GM21526 (cell line): Measurements from ENCODE around the gene CDC25B.

ENCODE experiments used
- ATAC-seq: cut with Tn5 transposase; IDR thresholded peaks from one replicate; pipeline ENCODE4 v1.9.1; 2021; ENCODE audit warnings: moderate library complexity; ENCODE audit not compliant: unreplicated experiment, low FRiP score

CDC25B gene

GRCh38 chr20:3763671-3764601 is 32.2 kb upstream of the CDC25B start:
- no peak for ATAC-seq

DNA sequence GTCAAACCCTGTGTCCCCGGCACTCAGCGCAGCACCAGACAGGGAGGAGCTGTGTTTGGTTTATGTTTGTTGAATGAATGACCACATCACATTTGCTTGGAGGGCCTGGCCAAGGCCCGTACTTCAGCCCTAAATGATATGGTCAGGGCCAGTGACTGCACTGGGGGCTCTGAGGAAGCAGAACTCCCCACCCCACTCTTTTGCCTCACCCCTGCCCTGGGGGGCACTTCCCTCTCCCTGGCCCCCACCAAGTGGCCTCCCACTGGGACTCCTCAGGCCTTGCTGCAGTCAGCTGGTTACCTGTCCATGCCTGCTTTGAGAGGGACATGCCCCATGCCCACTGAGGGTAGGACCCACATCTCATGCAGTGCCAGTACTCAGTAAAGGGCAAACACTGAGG is 31.5 kb upstream of the CDC25B start:
- ATAC-seq = no peak

GRCh38 chr20:3765171-3765882 is 30.8 kb upstream of the CDC25B start:
- no peak for ATAC-seq

- no peak for ATAC-seq
These were observed 29.5 kb upstream of the CDC25B start for GRCh38 chr20:3766422-3767109.

GRCh38 chr20:3767110-3767426 is 29.0 kb upstream of the CDC25B start:
- ATAC-seq = no peak

DNA sequence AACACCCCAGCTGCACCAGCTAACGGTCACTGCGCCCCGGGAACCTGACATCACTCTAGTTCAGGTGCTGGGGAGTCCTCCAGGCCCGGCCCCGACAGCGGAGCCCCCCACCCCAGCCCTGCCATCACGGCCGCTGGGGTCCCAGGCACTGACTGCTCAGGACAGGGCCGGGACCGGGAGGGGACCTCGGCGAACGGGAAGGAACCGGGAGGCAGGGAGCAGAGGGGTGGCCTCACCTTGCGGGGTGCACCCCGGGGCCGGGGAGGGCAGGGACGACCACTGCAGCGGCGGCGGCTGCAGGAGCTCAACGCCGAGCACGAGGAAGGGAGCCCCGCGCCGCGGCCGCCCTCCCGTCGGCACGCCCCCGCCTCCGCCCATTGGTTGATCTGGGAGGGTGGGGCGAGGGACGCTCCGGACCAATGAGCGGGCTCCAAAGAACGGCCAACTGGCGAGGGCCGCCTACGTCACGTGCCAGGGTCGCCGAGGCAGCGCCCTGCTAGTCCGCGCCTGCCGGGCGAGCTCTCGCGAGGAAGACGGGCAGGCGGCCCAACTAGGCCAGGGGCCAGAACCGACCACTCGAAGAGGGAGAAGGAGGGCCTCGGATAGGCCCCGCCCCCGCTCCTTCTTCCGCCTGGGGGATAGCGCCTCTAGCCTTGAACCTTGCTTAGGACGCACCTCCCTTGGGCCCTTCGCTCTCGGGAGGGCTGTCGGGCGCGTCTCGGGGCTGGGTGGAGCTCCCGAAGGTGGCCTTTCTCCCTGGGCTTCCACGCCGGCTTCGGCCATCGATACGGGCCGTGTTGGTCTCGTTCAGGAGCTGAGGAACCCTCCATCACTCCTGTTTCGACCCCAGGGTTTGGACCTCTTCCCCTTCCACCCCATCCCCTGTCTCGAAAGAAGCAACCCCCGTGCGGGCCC is 28.4 kb upstream of the CDC25B start, which contains the start of gene ADISSP:
Gene ADISSP (minus strand): TSS at position 327 of the 915 bp plus-strand sequence. CDS start 7,653 bp downstream, outside the sequence.
- peak; percentile 89 for ATAC-seq

DNA sequence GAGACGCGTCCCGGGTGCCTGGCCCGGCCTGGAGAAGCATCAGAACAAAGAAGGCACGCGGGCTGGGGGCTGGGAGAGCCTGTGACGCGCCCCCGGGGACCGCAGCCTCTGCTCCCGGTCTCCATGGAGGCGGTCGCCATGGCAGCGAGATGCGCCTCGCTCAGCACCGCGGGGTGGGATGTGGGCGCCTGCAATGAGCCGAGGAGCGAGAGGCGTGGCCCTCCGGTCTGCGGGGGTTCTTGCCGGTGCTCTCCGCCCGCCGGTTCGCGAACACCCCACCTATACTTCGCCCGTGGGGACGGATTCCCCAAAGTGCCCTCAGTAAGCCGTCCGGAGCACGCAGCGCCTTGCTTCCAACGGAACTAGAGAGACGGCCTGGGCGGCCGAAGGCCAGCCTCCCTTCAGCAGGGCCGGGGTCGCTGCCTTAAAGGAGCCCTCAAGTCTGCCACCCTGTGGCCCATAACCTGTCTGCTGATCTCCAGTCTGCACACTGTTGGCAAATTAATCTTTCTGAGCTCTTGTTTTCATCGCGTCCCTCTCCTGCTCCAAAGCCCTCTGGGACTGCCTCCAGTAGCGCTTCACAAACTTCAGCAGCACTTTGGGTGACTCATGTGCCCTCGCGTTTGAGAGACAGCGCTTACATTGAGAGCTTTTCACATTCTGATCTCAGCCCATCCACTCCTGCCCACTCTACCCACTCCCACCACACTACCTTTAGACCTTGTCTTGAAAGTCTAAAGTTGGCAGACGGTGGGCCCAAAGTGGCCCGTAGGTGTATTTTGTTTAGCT is 27.6 kb upstream of the CDC25B start:
- ATAC-seq = peak; percentile 30

DNA sequence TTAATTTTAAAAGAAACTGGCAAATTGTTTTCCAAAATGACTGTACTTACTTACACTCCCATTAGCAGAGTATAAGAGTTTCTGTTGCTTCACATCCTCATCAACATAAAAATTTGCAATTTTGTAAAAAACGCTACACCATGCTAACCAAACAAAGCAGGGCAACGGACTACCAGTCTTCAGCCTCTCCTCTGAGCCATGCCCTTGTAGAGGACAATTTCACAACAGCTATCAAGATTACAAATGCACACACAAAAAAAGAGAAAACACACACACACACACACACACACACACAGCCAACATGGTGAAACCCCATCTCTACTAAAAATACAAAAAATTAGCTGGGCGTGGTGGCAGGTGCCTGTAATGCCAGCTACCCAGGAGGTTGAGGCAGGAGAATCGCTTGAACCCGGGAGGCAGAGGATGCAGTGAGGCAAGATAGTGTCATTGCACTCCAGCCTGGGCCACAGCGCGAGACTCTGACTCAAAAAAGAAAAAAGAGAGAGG is 24.5 kb upstream of the CDC25B start:
- ATAC-seq = no peak

DNA sequence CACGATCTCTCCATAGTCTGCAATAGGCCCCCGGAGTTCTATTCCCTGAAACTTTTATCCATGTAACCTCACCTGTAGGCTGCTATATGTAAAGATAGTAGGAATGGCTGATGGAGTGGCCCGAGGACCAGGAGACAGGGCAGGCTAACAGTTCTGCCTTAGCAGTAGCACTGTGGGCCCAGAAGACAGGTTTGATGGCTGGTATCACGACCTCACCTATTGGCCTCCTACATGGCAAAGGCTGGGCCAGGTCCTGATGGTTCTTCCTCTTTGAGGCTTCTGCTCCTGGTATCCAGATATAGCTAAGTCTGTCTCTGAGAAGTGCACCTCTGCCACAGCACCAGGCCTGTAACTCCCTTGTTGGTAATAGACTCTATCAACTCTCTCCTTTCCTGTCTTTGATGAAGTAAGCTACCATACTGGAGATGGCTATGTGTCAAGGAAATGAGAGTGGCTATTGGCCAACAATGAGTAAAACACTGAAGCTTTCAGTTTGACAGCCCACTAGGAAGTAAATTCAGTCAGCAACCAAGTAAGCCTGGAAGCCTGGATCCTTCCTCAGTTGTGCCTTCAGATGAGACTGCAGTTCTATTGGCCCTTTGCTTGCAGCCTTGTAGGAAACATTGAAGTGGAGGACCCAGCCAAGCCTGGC is 20.5 kb upstream of the CDC25B start:
- ATAC-seq = no peak

- ATAC-seq = no peak
These were observed 18.8 kb upstream of the CDC25B start for GRCh38 chr20:3777381-3777715.

GRCh38 chr20:3777716-3778629 is 18.1 kb upstream of the CDC25B start:
- ATAC-seq = no peak

- ATAC-seq = no peak
These were observed 17.1 kb upstream of the CDC25B start for GRCh38 chr20:3778976-3779375.

GRCh38 chr20:3781153-3781910 is 14.8 kb upstream of the CDC25B start, which contains the start of gene SPEF1:
TSS of gene SPEF1 (minus strand) at chr20:3781448. CDS start at chr20:3781287, 161 bp downstream.
- no peak for ATAC-seq

GRCh38 chr20:3782597-3782996 is 13.5 kb upstream of the CDC25B start:
- no peak for ATAC-seq

GRCh38 chr20:3783068-3783489 is 13.0 kb upstream of the CDC25B start:
- ATAC-seq = no peak

DNA sequence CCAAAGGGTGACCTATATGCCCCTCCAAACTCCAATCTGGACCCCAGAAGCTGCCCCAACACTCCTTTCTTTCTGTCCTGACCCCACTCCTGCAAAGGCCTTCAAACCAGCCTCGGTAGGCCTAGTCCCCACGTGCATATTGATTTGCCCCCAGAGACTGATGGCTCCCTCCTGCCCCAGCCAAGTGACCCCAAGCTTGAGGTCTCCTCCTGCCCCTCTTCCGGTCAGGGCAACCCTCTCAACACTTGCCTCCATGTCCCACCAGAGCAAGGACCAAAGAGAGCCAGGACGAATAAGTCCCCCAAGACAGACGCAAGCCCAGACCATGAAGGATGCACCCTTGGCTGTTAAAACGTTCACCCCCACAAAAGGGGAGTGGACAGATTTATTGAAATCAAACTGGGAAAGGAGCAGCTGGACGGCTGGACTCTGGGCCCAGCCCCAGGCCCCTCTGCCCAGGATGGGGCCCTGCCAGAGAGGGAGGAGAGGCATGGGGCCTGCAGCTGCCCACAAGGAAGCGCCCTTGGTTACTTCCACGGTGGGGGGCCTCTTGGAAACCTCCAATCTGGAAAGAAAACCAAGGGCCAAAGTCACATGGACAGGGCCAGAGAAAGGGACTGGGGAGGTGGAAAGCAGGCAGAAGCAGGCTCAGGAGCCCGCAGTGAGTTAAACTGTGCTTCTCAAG is 12.5 kb upstream of the CDC25B start:
- no peak for ATAC-seq
